Vagina (tissue), 2 donors: Measurements from ENCODE around the gene OPN1LW.

Experiments
- POLR2AphosphoS5 ChIP-seq, 2 donors: sonication (generic); formaldehyde crosslinking; IDR thresholded peaks; one replicate each; pipeline ENCODE4 v1.9.0; 2017; ENCODE audit warnings: antibody characterized with exemption in 2 of 2, mild to moderate bottlenecking in 2 of 2, low read depth in 1 of 2; ENCODE audit not compliant: insufficient read depth in 1 of 2
- TF ChIP-seq, protein P1 (sequence below), 3 experiments: fragments of 450-650 bp in 2 of 3; fragments of 200-600 bp in 1 of 3; sonication (generic) in 1 of 3; IDR thresholded peaks; one replicate each; pipeline ENCODE4 v1.5.1; 2017 to 2019; ENCODE audit warnings: antibody characterized with exemption in 3 of 3, mild to moderate bottlenecking in 2 of 3, moderate library complexity in 2 of 3

DNA sequence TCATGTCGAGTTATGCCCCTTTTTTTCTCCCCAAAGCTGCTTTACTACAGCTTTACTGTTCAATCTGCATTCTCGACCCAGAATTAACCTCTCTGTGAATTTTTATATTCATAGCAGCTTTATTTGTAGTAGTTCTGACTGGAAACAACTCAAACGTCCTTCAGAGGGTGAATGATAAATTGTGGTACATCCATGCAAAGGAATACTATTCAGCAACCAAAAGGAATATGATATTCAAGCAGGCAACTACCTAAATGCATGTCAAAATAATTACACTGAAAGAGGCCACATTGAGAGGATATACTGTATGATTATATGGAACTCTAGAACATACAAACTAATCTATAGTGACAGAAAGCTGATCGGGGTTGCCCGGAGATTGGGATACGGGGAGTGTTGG lies 26.5 kb upstream of the OPN1LW start:
- no peak for TF ChIP-seq POLR2AphosphoS5 (IDR thresholded peaks at IDR 0.05; ENCODE audit: insufficient read depth in 1 of 2, low read depth in 1 of 2)
- TF ChIP-seq, protein P1, sequence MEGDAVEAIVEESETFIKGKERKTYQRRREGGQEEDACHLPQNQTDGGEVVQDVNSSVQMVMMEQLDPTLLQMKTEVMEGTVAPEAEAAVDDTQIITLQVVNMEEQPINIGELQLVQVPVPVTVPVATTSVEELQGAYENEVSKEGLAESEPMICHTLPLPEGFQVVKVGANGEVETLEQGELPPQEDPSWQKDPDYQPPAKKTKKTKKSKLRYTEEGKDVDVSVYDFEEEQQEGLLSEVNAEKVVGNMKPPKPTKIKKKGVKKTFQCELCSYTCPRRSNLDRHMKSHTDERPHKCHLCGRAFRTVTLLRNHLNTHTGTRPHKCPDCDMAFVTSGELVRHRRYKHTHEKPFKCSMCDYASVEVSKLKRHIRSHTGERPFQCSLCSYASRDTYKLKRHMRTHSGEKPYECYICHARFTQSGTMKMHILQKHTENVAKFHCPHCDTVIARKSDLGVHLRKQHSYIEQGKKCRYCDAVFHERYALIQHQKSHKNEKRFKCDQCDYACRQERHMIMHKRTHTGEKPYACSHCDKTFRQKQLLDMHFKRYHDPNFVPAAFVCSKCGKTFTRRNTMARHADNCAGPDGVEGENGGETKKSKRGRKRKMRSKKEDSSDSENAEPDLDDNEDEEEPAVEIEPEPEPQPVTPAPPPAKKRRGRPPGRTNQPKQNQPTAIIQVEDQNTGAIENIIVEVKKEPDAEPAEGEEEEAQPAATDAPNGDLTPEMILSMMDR (IDR thresholded peaks at IDR 0.05): no peak
